Measurements from ENCODE around the gene MKKS.

DNA sequence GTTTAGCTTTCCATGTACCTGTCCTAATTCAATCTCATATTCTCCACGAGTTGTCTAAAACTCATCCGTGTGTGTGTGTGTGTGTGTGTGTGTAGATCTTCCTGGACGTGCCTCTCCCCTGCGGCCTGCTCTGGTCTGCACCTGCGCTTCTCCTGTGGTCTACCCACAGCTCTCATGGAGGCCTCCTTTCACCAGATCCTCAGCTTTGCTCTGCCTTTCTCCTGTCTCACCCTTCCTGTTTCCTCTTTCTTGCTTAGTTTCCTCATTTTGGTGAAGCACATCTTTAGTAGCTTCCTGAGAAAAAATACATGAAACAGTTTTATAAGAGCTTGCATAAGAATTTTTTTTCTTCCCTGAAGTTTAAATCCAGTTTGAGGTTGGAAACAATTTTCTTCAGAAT, 19.2 kb upstream of the MKKS start:
- TF ChIP-seq POLR2A (IDR thresholded peaks at IDR 0.05) = no peak
- TF ChIP-seq, protein P1, sequence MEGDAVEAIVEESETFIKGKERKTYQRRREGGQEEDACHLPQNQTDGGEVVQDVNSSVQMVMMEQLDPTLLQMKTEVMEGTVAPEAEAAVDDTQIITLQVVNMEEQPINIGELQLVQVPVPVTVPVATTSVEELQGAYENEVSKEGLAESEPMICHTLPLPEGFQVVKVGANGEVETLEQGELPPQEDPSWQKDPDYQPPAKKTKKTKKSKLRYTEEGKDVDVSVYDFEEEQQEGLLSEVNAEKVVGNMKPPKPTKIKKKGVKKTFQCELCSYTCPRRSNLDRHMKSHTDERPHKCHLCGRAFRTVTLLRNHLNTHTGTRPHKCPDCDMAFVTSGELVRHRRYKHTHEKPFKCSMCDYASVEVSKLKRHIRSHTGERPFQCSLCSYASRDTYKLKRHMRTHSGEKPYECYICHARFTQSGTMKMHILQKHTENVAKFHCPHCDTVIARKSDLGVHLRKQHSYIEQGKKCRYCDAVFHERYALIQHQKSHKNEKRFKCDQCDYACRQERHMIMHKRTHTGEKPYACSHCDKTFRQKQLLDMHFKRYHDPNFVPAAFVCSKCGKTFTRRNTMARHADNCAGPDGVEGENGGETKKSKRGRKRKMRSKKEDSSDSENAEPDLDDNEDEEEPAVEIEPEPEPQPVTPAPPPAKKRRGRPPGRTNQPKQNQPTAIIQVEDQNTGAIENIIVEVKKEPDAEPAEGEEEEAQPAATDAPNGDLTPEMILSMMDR (IDR thresholded peaks at IDR 0.05) = no peak
